SK-N-SH (cell line): ENCODE results near the gene NAXD. TPM values are rescaled to one million over a fixed set of nuclear protein-coding genes. Genes with fewer than 3 reads are reported as not detected.

Experiments
- CTCF ChIA-PET: fragments of 300-600, 350-600 bp; formaldehyde crosslinking; extraction: SDS; loops from one replicate; lab custom pipeline; 2021; lab: Yijun Ruan, JAX
- POLR2A ChIA-PET: fragments of 350-600 bp; sonication (Branson Sonifier 250); formaldehyde crosslinking; extraction: SDS; loops from one replicate; lab custom pipeline; 2020; ENCODE audit warnings: antibody characterized with exemption, inconsistent platforms; lab: Yijun Ruan, JAX
- DNase-seq: peaks from one replicate; pipeline ENCODE4 v3.0.0; 2012
- H2AFZ ChIP-seq: fragments of 200-600 bp; sonication (generic); 2 replicates; pipeline ENCODE4 v1.8.1; 2016; ENCODE audit warnings: antibody characterized with exemption, mild to moderate bottlenecking, low read depth
- H3F3A ChIP-seq: fragments of 200-600 bp; sonication (generic); replicated peaks from 2 replicates; pipeline ENCODE3; 2016; ENCODE audit warnings: antibody characterized with exemption, mild to moderate bottlenecking; ENCODE audit not compliant: insufficient read depth
- H3K27ac ChIP-seq, 2 experiments: fragments of 200-500 bp in 1 of 2; fragments of 200-600 bp in 1 of 2; sonication (Bioruptor generic) in 1 of 2; sonication (generic), shearing (Covaris generic) in 1 of 2; 2 replicates each; pipeline versions ENCODE4 v1.5.1 to v1.6.1; 2014 to 2016; ENCODE audit warnings: low read depth in 2 of 2, inconsistent platforms in 1 of 2, low read length in 1 of 2, mild to moderate bottlenecking in 1 of 2, mixed read lengths in 1 of 2
- H3K27me3 ChIP-seq: fragments of 200-600 bp; sonication (generic), shearing (Covaris generic); 2 replicates; pipeline ENCODE4 v1.6.1; 2016; ENCODE audit warnings: mixed run types; ENCODE audit not compliant: insufficient read depth
- H3K36me3 ChIP-seq, 2 experiments: fragments of 200-500 bp in 1 of 2; fragments of 200-600 bp in 1 of 2; sonication (Bioruptor generic) in 1 of 2; sonication (generic) in 1 of 2; replicated peaks in 1 of 2; 2 replicates each; pipeline versions ENCODE3 to v1.5.1; 2014 to 2016; ENCODE audit warnings: low read length in 1 of 2, mild to moderate bottlenecking in 1 of 2; ENCODE audit not compliant: insufficient read depth in 2 of 2, control insufficient read depth in 1 of 2
- H3K4me1 ChIP-seq, 2 experiments: fragments of 200-500 bp in 1 of 2; fragments of 200-600 bp in 1 of 2; sonication (Bioruptor generic) in 1 of 2; sonication (generic), shearing (Covaris generic) in 1 of 2; 2 replicates each; pipeline versions ENCODE4 v1.5.1 to v1.6.1; 2014 to 2016; ENCODE audit warnings: low read depth in 1 of 2, low read length in 1 of 2, mixed run types in 1 of 2; ENCODE audit not compliant: insufficient read depth in 2 of 2, control insufficient read depth in 1 of 2
- H3K4me2 ChIP-seq: fragments of 200-600 bp; sonication (generic), shearing (Covaris generic); 2 replicates; pipeline ENCODE4 v1.6.1; 2017; ENCODE audit warnings: mixed run types
- H3K4me3 ChIP-seq, 2 experiments: fragments of 200-500 bp in 1 of 2; fragments of 200-600 bp in 1 of 2; sonication (Bioruptor generic) in 1 of 2; sonication (generic), shearing (Covaris generic) in 1 of 2; 2 replicates each; pipeline versions ENCODE4 v1.5.1 to v1.8.1; 2014 to 2016; ENCODE audit warnings: low read depth in 2 of 2, inconsistent platforms in 1 of 2, low read length in 1 of 2, mild to moderate bottlenecking in 1 of 2, mixed read lengths in 1 of 2, moderate library complexity in 1 of 2
- H3K79me2 ChIP-seq: fragments of 200-600 bp; sonication (generic); 2 replicates; pipeline ENCODE4 v1.8.1; 2017; ENCODE audit warnings: mild to moderate bottlenecking; ENCODE audit not compliant: insufficient read depth
- H3K9ac ChIP-seq: fragments of 200-600 bp; sonication (generic); 2 replicates; pipeline ENCODE4 v1.6.1; 2017; ENCODE audit warnings: mixed run types
- H3K9me2 ChIP-seq: fragments of 200-600 bp; sonication (generic); 2 replicates; pipeline ENCODE4 v1.6.1; 2017; ENCODE audit warnings: mixed run types
- H3K9me3 ChIP-seq: fragments of 200-600 bp; sonication (generic); 2 replicates; pipeline ENCODE4 v1.6.1; 2017; ENCODE audit warnings: mixed run types, mild to moderate bottlenecking, moderate library complexity
- H4K20me1 ChIP-seq: fragments of 200-600 bp; sonication (generic); 2 replicates; pipeline ENCODE4 v1.6.1; 2017; ENCODE audit warnings: mild to moderate bottlenecking, mixed run types; ENCODE audit not compliant: insufficient read depth
- ELF1 ChIP-seq: IDR thresholded peaks from 2 replicates; pipeline ENCODE4 v1.4.0; 2012
- EZH2phosphoT487 ChIP-seq: fragments of 200-600 bp; sonication (generic); IDR thresholded peaks from 2 replicates; pipeline ENCODE4 v1.6.1; 2017; ENCODE audit warnings: low read depth, mixed run types, mild to moderate bottlenecking, antibody characterized with exemption, moderate library complexity, borderline replicate concordance
- FOSL2 ChIP-seq: IDR thresholded peaks from 2 replicates; pipeline ENCODE4 v1.4.0; 2012; ENCODE audit warnings: low read depth, mild to moderate bottlenecking, moderate library complexity, borderline replicate concordance
- FOXJ3 ChIP-seq: sonication (generic); formaldehyde crosslinking; IDR thresholded peaks from 2 replicates; pipeline ENCODE4 v1.5.1; 2020; ENCODE audit warnings: mild to moderate bottlenecking, missing genetic modification reagents
- FOXM1 ChIP-seq: IDR thresholded peaks from 2 replicates; pipeline ENCODE4 v1.4.0; 2012; ENCODE audit warnings: low read depth, mild to moderate bottlenecking
- MEF2A ChIP-seq: IDR thresholded peaks from 2 replicates; pipeline ENCODE4 v1.4.0; 2012; ENCODE audit warnings: low read depth, borderline replicate concordance
- MXI1 ChIP-seq: IDR thresholded peaks from 2 replicates; pipeline ENCODE4 v1.6.1; 2012; ENCODE audit warnings: mild to moderate bottlenecking, low read depth, low read length, improper control_type of control experiment
- RAD21 ChIP-seq: IDR thresholded peaks from 2 replicates; pipeline ENCODE4 v1.6.1; 2012; ENCODE audit warnings: mild to moderate bottlenecking, low read length
- RCOR1 ChIP-seq: fragments of 150-350 bp; IDR thresholded peaks from 2 replicates; pipeline ENCODE4 v1.6.1; 2017; ENCODE audit warnings: antibody characterized with exemption, low read length
- RFX5 ChIP-seq: IDR thresholded peaks from 2 replicates; pipeline ENCODE4 v1.6.1; 2012; ENCODE audit warnings: mild to moderate bottlenecking, improper control_type of control experiment, low read length
- RXRA ChIP-seq: IDR thresholded peaks from 2 replicates; pipeline ENCODE4 v1.4.0; 2012; ENCODE audit warnings: low read depth, mild to moderate bottlenecking, borderline replicate concordance
- SMC3 ChIP-seq: IDR thresholded peaks from 2 replicates; pipeline ENCODE4 v1.6.1; 2012; ENCODE audit warnings: low read depth, low read length, improper control_type of control experiment
- TAF1 ChIP-seq: IDR thresholded peaks from 2 replicates; pipeline ENCODE4 v1.6.1; 2012; ENCODE audit warnings: low read depth, mild to moderate bottlenecking, low read length, moderate library complexity, borderline replicate concordance
- TCF12 ChIP-seq: IDR thresholded peaks from 2 replicates; pipeline ENCODE4 v1.4.0; 2012
- TEAD4 ChIP-seq: IDR thresholded peaks from 2 replicates; pipeline ENCODE4 v1.4.0; 2012; ENCODE audit warnings: mild to moderate bottlenecking, borderline replicate concordance; ENCODE audit not compliant: insufficient read depth
- USF1 ChIP-seq: IDR thresholded peaks from 2 replicates; pipeline ENCODE4 v1.4.0; 2012; ENCODE audit warnings: low read depth, borderline replicate concordance
- ZBTB33 ChIP-seq: IDR thresholded peaks from 2 replicates; pipeline ENCODE4 v1.4.0; 2012; ENCODE audit warnings: low read depth, borderline replicate concordance
- WGBS: methylation state at CpG from one replicate; pipeline ENCODE4 v1.1.6; 2017; ENCODE audit warnings: low lambda C conversion rate; 5-methylcytosine and 5-hydroxymethylcytosine counted together
- polyA plus RNA-seq, 3 experiments: library from polyadenylated mRNA; depleted of rRNA; stranded (reverse); fragments of >200 nt; gene quantifications; 2 replicates each; pipeline ENCODE4 v1.2.3, GENCODE V29; 2012
- TF ChIP-seq, protein P1 (sequence below): IDR thresholded peaks from 2 replicates; pipeline ENCODE4 v1.6.1; 2012; ENCODE audit warnings: mild to moderate bottlenecking, low read depth, low read length, moderate library complexity
- TF ChIP-seq, protein P2 (sequence below): IDR thresholded peaks from 2 replicates; pipeline ENCODE4; 2012

The NAXD gene
- polyA plus RNA-seq, 1 of the 3 experiments (the other 2 are of a cell fraction), result 32.4 TPM

- no peaks in the 10 kb centered on the region for H3K36me3 ChIP-seq
- H3K4me1 ChIP-seq, result no peaks in the 10 kb centered on the region; a peak in 1 of 4 replicates
- H3K4me3 ChIP-seq, result no peak overlapping the region
- H3K9me3 ChIP-seq, result no peaks in the 10 kb centered on the region
- ChIA-PET CTCF (no interaction called here), POLR2A (no interaction called here)
- 77% methylated on average over 10 of the region's 10 CpGs for WGBS
- H3K27me3 ChIP-seq, result peaks cover 12% of the 10 kb centered on the region; the same call in 1 of the 2 replicates
- no peaks in the 10 kb centered on the region for H3K79me2 ChIP-seq
- H3F3A ChIP-seq, result no peaks in the 10 kb centered on the region
- no peaks in the 10 kb centered on the region for H3K9me2 ChIP-seq
- TF ChIP-seq FOXJ3 (CRISPR knock-in tag) (no peak), USF1 (no peak), ZBTB33 (no peak), RCOR1 (no peak), FOSL2 (no peak), RFX5 (no peak)
- TF ChIP-seq, protein P1, sequence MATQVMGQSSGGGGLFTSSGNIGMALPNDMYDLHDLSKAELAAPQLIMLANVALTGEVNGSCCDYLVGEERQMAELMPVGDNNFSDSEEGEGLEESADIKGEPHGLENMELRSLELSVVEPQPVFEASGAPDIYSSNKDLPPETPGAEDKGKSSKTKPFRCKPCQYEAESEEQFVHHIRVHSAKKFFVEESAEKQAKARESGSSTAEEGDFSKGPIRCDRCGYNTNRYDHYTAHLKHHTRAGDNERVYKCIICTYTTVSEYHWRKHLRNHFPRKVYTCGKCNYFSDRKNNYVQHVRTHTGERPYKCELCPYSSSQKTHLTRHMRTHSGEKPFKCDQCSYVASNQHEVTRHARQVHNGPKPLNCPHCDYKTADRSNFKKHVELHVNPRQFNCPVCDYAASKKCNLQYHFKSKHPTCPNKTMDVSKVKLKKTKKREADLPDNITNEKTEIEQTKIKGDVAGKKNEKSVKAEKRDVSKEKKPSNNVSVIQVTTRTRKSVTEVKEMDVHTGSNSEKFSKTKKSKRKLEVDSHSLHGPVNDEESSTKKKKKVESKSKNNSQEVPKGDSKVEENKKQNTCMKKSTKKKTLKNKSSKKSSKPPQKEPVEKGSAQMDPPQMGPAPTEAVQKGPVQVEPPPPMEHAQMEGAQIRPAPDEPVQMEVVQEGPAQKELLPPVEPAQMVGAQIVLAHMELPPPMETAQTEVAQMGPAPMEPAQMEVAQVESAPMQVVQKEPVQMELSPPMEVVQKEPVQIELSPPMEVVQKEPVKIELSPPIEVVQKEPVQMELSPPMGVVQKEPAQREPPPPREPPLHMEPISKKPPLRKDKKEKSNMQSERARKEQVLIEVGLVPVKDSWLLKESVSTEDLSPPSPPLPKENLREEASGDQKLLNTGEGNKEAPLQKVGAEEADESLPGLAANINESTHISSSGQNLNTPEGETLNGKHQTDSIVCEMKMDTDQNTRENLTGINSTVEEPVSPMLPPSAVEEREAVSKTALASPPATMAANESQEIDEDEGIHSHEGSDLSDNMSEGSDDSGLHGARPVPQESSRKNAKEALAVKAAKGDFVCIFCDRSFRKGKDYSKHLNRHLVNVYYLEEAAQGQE, result no peak
- DNase-seq, result no peak
- H3K27ac ChIP-seq, result no peak overlapping the region
- no peaks in the 10 kb centered on the region for H4K20me1 ChIP-seq
- H3K9ac ChIP-seq, result no peak overlapping the region
- no peak overlapping the region for H2AFZ ChIP-seq
- H3K4me2 ChIP-seq, result no peak overlapping the region
Measured at GRCh38 chr13:110578363-110578762, 37.0 kb upstream of the NAXD start.

DNA sequence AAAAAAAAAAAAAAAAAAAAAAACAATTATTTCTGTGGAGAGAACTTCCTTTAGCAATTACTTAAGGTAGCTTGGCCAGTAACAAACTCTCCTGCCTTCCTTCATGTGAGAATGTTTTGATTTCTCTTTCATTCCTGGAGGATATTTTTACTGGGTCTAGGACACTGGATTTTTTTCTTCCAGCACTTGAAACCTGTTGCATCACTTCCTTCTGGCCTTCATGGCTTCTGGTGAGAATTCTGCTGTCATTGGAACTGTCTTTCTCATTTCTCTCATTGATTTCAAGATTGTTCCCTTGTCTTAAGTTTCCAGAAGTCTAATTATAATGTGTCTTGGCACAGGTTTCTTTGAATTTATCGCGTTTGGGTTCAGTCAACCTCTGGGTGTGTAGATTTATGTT, 34.5 kb upstream of the NAXD start:
- H3K9ac ChIP-seq, result no peak overlapping the region
- H2AFZ ChIP-seq, result no peak overlapping the region
- H3K27me3 ChIP-seq, result no peaks in the 10 kb centered on the region
- H3K4me1 ChIP-seq, result no peaks in the 10 kb centered on the region
- POLR2A ChIA-PET, result no interaction called here
- CTCF ChIA-PET, result interaction anchor here (0.6 kb wide), 1 partner anchor 168 kb away, joined by 3 read pairs; no protein-coding TSS in a partner anchor
- H3K9me3 ChIP-seq, result no peaks in the 10 kb centered on the region
- H4K20me1 ChIP-seq, result no peaks in the 10 kb centered on the region
- H3K4me3 ChIP-seq, result no peak overlapping the region
- no peaks in the 10 kb centered on the region for H3K36me3 ChIP-seq
- H3K27ac ChIP-seq, result no peak overlapping the region
- H3K79me2 ChIP-seq, result no peaks in the 10 kb centered on the region
- DNase-seq, result no peak
- TF ChIP-seq TEAD4 (no peak), TAF1 (no peak), MXI1 (no peak), FOXJ3 (CRISPR knock-in tag) (no peak), TCF12 (no peak), SMC3 (no peak), MEF2A (no peak), EZH2phosphoT487 (no peak), FOXM1 (no peak), RAD21 (no peak), ELF1 (no peak), RXRA (no peak)
- TF ChIP-seq, protein P2, sequence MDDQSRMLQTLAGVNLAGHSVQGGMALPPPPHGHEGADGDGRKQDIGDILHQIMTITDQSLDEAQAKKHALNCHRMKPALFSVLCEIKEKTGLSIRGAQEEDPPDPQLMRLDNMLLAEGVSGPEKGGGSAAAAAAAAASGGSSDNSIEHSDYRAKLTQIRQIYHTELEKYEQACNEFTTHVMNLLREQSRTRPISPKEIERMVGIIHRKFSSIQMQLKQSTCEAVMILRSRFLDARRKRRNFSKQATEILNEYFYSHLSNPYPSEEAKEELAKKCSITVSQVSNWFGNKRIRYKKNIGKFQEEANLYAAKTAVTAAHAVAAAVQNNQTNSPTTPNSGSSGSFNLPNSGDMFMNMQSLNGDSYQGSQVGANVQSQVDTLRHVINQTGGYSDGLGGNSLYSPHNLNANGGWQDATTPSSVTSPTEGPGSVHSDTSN, result no peak
- H3K9me2 ChIP-seq, result no peaks in the 10 kb centered on the region
- no peaks in the 10 kb centered on the region for H3F3A ChIP-seq
- no peak overlapping the region for H3K4me2 ChIP-seq
- WGBS, result 100% methylated on average over 2 of the region's 2 CpGs
